A549 (cell line): ENCODE results near the gene ZG16. TPM values are rescaled to one million over a fixed set of nuclear protein-coding genes. Genes with fewer than 3 reads are reported as not detected.
"Not testable (repeated sequence)": the region's sequence is repeated elsewhere in the genome, so short reads cannot be mapped to it uniquely, and the experiment has no call there.

ENCODE experiments used
- ATAC-seq, 2 experiments: fragments of 200-7000 bp in 1 of 2; fragments of >200 bp in 1 of 2; cut with Nextera tagmentation in 1 of 2; cut with Tn5 transposase in 1 of 2; 3 replicates each; pipeline versions ENCODE4 v1.8.0 to v1.9.1; 2018 to 2020; ENCODE audit warnings: mild to moderate bottlenecking in 1 of 2, moderate library complexity in 1 of 2
- CTCF ChIA-PET: fragments of 300-600 bp; sonication (Branson Sonifier 250); formaldehyde crosslinking; extraction: SDS; loops from one replicate; lab custom pipeline; 2021; ENCODE audit warnings: antibody characterized with exemption, inconsistent platforms; lab: Yijun Ruan, JAX
- POLR2A ChIA-PET: fragments of 350-600 bp; formaldehyde crosslinking; extraction: SDS; loops from one replicate; lab custom pipeline; 2021; ENCODE audit warnings: antibody characterized with exemption, inconsistent platforms; lab: Yijun Ruan, JAX
- DNase-seq, 2 experiments: peaks; one replicate each; pipeline versions ENCODE4 v3.0.0 to v3.0.0-alpha.2; 2011 to 2016; ENCODE audit warnings: low read depth in 1 of 2, low spot score in 1 of 2
- FAIRE-seq: peaks from 2 replicates; lab custom pipeline; 2011; peaks lifted over from hg19 to GRCh38; lab: Jason Lieb, UNC
- H3K27ac ChIP-seq, 2 experiments: fragments of >200 bp; sonication (Bioruptor Twin); formaldehyde crosslinking; 3 replicates each; pipeline ENCODE4 v1.5.1; 2016 to 2017
- H3K4me1 ChIP-seq: fragments of >200 bp; sonication (Bioruptor Twin); formaldehyde crosslinking; 3 replicates; pipeline ENCODE4 v1.6.1; 2016
- H3K4me2 ChIP-seq: fragments of >200 bp; sonication (Bioruptor Twin); formaldehyde crosslinking; 3 replicates; pipeline ENCODE4 v1.6.1; 2016
- H3K4me3 ChIP-seq: fragments of >200 bp; sonication (Bioruptor Twin); formaldehyde crosslinking; 3 replicates; pipeline ENCODE4 v1.5.1; 2016
- H3K9me3 ChIP-seq: fragments of >200 bp; sonication (Bioruptor Twin); formaldehyde crosslinking; 3 replicates; pipeline ENCODE4 v1.6.1; 2016
- CBX8 ChIP-seq: fragments of 200-600 bp; sonication (generic); IDR thresholded peaks from 2 replicates; pipeline ENCODE4 v1.6.1; 2016
- CHD2 ChIP-seq: fragments of 150-350 bp; IDR thresholded peaks from 2 replicates; pipeline ENCODE4 v1.6.1; 2014; ENCODE audit warnings: low read length; ENCODE audit not compliant: partially characterized antibody
- CHD4 ChIP-seq: fragments of 200-600 bp; sonication (generic); IDR thresholded peaks from 2 replicates; pipeline ENCODE4 v1.6.1; 2016; ENCODE audit warnings: antibody characterized with exemption, mild to moderate bottlenecking, borderline replicate concordance
- EHMT2 ChIP-seq: fragments of 200-600 bp; sonication (generic); IDR thresholded peaks from 2 replicates; pipeline ENCODE4 v1.6.1; 2016; ENCODE audit warnings: antibody characterized with exemption, low read depth, mild to moderate bottlenecking, moderate library complexity
- FOXS1 ChIP-seq: fragments of 250-450 bp; sonication (Bioruptor Pico); IDR thresholded peaks from 2 replicates; pipeline ENCODE4 v1.5.0; 2020; ENCODE audit warnings: mild to moderate bottlenecking, moderate library complexity
- HDAC2 ChIP-seq: fragments of 200-600 bp; sonication (generic); IDR thresholded peaks from 2 replicates; pipeline ENCODE4 v1.6.1; 2016
- HEYL ChIP-seq: fragments of 250-450 bp; sonication (Bioruptor Pico); IDR thresholded peaks from 2 replicates; pipeline ENCODE4 v1.8.0; 2021; ENCODE audit warnings: mild to moderate bottlenecking, moderate library complexity
- HOXB13 ChIP-seq: fragments of 250-450 bp; sonication (Bioruptor Pico); IDR thresholded peaks from 2 replicates; pipeline ENCODE4 v1.5.0; 2020; ENCODE audit warnings: low read depth, mild to moderate bottlenecking, moderate library complexity
- JUN ChIP-seq, 2 experiments: fragments of >200 bp; sonication (Bioruptor Twin); formaldehyde crosslinking; IDR thresholded peaks; 2 replicates in 1 of 2; 3 replicates in 1 of 2; pipeline ENCODE4 v1.6.1; 2016 to 2017
- MYC ChIP-seq: IDR thresholded peaks from 2 replicates; pipeline ENCODE4 v1.6.1; 2012; ENCODE audit warnings: mild to moderate bottlenecking, inconsistent platforms, low read length, improper control_type of control experiment, borderline replicate concordance
- NPAS2 ChIP-seq: fragments of 250-450 bp; sonication (Bioruptor Pico); IDR thresholded peaks from 2 replicates; pipeline ENCODE4 v1.8.0; 2022; ENCODE audit warnings: mild to moderate bottlenecking, moderate library complexity, borderline replicate concordance
- NR3C1 ChIP-seq: fragments of >200 bp; sonication (Bioruptor Twin); formaldehyde crosslinking; IDR thresholded peaks from 3 replicates; pipeline ENCODE4 v1.6.1; 2017
- PBX3 ChIP-seq: IDR thresholded peaks from 2 replicates; pipeline ENCODE4 v1.6.1; 2012
- POLR2A ChIP-seq: IDR thresholded peaks from 2 replicates; pipeline ENCODE4 v1.6.1; 2012; ENCODE audit warnings: mild to moderate bottlenecking, low read length
- RARB ChIP-seq: fragments of 250-450 bp; sonication (Bioruptor Pico); IDR thresholded peaks from 2 replicates; pipeline ENCODE4 v1.8.0; 2021; ENCODE audit warnings: mild to moderate bottlenecking, moderate library complexity
- SREBF2 ChIP-seq: fragments of 450-650 bp; IDR thresholded peaks from 2 replicates; pipeline ENCODE4 v1.6.1; 2014; ENCODE audit warnings: mild to moderate bottlenecking, moderate library complexity
- TP53 ChIP-seq: fragments of 250-450 bp; sonication (Bioruptor Pico); IDR thresholded peaks from 2 replicates; pipeline ENCODE4 v1.5.0; 2021; ENCODE audit warnings: mild to moderate bottlenecking, moderate library complexity
- ZC3H11A ChIP-seq: fragments of 450-650 bp; IDR thresholded peaks from 2 replicates; pipeline ENCODE4 v1.6.1; 2014; ENCODE audit warnings: antibody characterized with exemption, mild to moderate bottlenecking
- ZNF302 ChIP-seq: fragments of 250-450 bp; sonication (Bioruptor Pico); IDR thresholded peaks from 2 replicates; pipeline ENCODE4 v1.9.0; 2021; ENCODE audit warnings: inconsistent platforms, mild to moderate bottlenecking, moderate library complexity
- whole genome bisulfite sequencing: methylation state at CpG from one replicate; pipeline ENCODE4 v1.1.6; 2017; ENCODE audit errors: missing lambda C conversion rate; 5-methylcytosine and 5-hydroxymethylcytosine counted together
- polyA plus RNA-seq, 4 experiments: library from polyadenylated mRNA; depleted of rRNA in 3 of 4; stranded (reverse); fragments of >200 nt; fragmentation: RNase III in 1 of 4; extraction: RNeasy Plus Mini Kit Qiagen cat#74134 plus additional on column Dnase treatment in 1 of 4; gene quantifications; 2 replicates in 3 of 4; 3 replicates in 1 of 4; pipeline ENCODE4 v1.2.3, GENCODE V29; 2011 to 2017
- TF ChIP-seq, protein P1 (sequence below): fragments of >200 bp; sonication (Bioruptor Twin); formaldehyde crosslinking; IDR thresholded peaks from 3 replicates; pipeline ENCODE4 v1.6.1; 2016
- TF ChIP-seq, protein P2 (sequence below): IDR thresholded peaks from 2 replicates; pipeline ENCODE4 v1.6.1; 2012; ENCODE audit warnings: low read depth, borderline replicate concordance

ZG16 gene
- polyA plus RNA-seq, 2 of the 4 experiments (the other 2 are of a cell fraction), result not detected

- TF ChIP-seq, protein P1, sequence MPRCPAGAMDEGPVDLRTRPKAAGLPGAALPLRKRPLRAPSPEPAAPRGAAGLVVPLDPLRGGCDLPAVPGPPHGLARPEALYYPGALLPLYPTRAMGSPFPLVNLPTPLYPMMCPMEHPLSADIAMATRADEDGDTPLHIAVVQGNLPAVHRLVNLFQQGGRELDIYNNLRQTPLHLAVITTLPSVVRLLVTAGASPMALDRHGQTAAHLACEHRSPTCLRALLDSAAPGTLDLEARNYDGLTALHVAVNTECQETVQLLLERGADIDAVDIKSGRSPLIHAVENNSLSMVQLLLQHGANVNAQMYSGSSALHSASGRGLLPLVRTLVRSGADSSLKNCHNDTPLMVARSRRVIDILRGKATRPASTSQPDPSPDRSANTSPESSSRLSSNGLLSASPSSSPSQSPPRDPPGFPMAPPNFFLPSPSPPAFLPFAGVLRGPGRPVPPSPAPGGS, result no peak
These were observed 47.4 kb upstream of the ZG16 start (continued) for GRCh38 chr16:29730649-29731048.

- not testable (repeated sequence) for H3K4me2 ChIP-seq, H3K4me3 ChIP-seq, DNase-seq, H3K4me1 ChIP-seq, ATAC-seq, FAIRE-seq, H3K9me3 ChIP-seq, H3K27ac ChIP-seq
- ChIA-PET POLR2A (interaction anchor here (0.5 kb wide), 1 partner anchor 29 kb away, joined by 4 read pairs; no protein-coding TSS in a partner anchor), CTCF (interaction anchor here (0.6 to 2.6 kb wide), 8 partner anchors 10 to 75 kb away, joined by 3 to 8 read pairs (median 4); partner anchors contain the start of gene KIF22)
- WGBS, result 67% methylated on average over 13 of the region's 13 CpGs
These were observed 46.1 kb upstream of the ZG16 start for GRCh38 chr16:29731768-29732601.

DNA sequence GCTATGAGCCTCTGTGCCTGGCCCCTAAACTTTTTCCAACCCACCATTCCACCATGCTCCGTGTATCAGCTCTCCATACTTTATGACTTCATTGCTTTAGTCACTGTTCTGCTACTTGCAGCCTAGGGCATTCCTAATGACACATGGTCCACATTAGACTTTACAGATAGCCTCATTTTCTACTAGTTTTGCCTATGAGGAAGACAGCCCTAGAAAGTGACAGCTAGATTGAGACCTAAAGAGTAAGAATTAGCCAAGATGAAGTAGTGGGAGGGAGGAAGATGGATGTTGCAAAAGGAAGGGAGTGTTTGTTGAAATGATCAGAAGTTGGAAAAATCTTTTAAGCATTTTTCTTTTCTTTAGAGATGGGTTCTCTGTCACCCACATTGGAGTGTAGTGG, 43.3 kb upstream of the ZG16 start:
- Histone ChIP-seq H3K9me3 (no peaks in the 10 kb centered on the region), H3K4me1 (no peaks in the 10 kb centered on the region), H3K27ac (no peak overlapping the region), H3K4me3 (no peak overlapping the region), H3K4me2 (no peak overlapping the region)
- CTCF ChIA-PET, result interaction anchor here (0.6 to 2.6 kb wide), 5 partner anchors 34 to 378 kb away, joined by 3 to 6 read pairs (median 4); partner anchors contain the start of gene KIF22
- 11% methylated on average over 1 of the region's 1 CpG for WGBS
- no peak for TF ChIP-seq MYC
- DNase-seq (no peak), FAIRE-seq (no peak), ATAC-seq (no peak)
- POLR2A ChIA-PET, result no interaction called here

DNA sequence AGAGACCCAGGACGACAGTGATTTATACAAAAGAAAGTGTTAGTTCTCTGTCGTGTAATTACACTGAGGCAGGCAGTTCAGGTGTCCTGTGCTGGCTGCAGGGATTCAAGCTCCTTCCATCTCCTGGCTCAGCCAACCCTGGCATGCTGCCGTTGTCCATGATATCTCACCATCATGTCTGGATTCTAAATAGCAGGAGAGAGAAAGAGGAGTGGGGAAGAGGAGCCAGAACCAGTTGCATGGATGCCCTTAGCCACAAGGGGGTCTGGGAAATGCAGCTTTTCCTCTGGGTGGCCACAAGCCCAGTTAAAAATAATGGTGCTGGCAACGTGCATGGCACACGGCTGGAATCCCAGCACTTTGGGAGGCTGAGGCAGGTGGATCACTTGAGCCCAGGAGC, 41.9 kb upstream of the ZG16 start:
- Histone ChIP-seq H3K9me3 (no peaks in the 10 kb centered on the region), H3K4me2 (no peak overlapping the region), H3K4me3 (no peak overlapping the region), H3K4me1 (no peaks in the 10 kb centered on the region), H3K27ac (no peak overlapping the region)
- ChIA-PET CTCF (interaction anchor here (0.6 to 1.7 kb wide), 7 partner anchors 9 to 125 kb away, joined by 3 to 6 read pairs (median 3); no protein-coding TSS in a partner anchor), POLR2A (no interaction called here)
- ATAC-seq, result peak; percentile 74 to 77; a peak in 4 of 6 replicates
- peak; percentile 16 to 25 for DNase-seq
- FAIRE-seq, result no peak
- WGBS, result 19% methylated on average over 5 of the region's 5 CpGs
- TF ChIP-seq HEYL (no peak), HOXB13 (no peak), CHD4 (no peak), EHMT2 (no peak)

- ATAC-seq (no peak), DNase-seq (no peak), FAIRE-seq (no peak)
- CTCF ChIA-PET, result interaction anchor here (0.7 to 1.7 kb wide), 4 partner anchors 10 to 36 kb away, joined by 3 to 6 read pairs (median 3); no protein-coding TSS in a partner anchor
- Histone ChIP-seq H3K4me1 (no peaks in the 10 kb centered on the region), H3K4me3 (no peak overlapping the region), H3K9me3 (no peaks in the 10 kb centered on the region), H3K27ac (no peak overlapping the region), H3K4me2 (no peak overlapping the region)
- TF ChIP-seq POLR2A, result no peak
- no peak for TF ChIP-seq NPAS2 (CRISPR knock-in tag)
- TF ChIP-seq, protein P2, sequence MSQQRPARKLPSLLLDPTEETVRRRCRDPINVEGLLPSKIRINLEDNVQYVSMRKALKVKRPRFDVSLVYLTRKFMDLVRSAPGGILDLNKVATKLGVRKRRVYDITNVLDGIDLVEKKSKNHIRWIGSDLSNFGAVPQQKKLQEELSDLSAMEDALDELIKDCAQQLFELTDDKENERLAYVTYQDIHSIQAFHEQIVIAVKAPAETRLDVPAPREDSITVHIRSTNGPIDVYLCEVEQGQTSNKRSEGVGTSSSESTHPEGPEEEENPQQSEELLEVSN, result no peak
- 69% methylated on average over 6 of the region's 6 CpGs for WGBS
- POLR2A ChIA-PET, result no interaction called here
These were observed 41.3 kb upstream of the ZG16 start for GRCh38 chr16:29736764-29737163.

GRCh38 chr16:29737713-29738112, 40.3 kb upstream of the ZG16 start:
- POLR2A ChIA-PET, result no interaction called here
- ATAC-seq, result 0 out of 6 replicates have a peak, but pooled peaks of 1 of the 2 experiments have one; percentile 39
- no peak for FAIRE-seq
- Histone ChIP-seq H3K4me2 (no peak overlapping the region), H3K9me3 (no peaks in the 10 kb centered on the region), H3K4me1 (no peaks in the 10 kb centered on the region), H3K27ac (no peak overlapping the region), H3K4me3 (no peak overlapping the region)
- DNase-seq, result no peak
- 53% methylated on average over 5 of the region's 5 CpGs for WGBS
- CTCF ChIA-PET, result interaction anchor here (0.9 to 1.7 kb wide), 2 partner anchors 17 to 26 kb away, joined by 3 read pairs; no protein-coding TSS in a partner anchor
- no peak for TF ChIP-seq ZC3H11A
- no peak for TF ChIP-seq ZNF302 (CRISPR knock-in tag)
- TF ChIP-seq, protein P2, result no peak
- TF ChIP-seq HDAC2, result no peak
- no peak for TF ChIP-seq HEYL
- TF ChIP-seq SREBF2, result no peak
- no peak for TF ChIP-seq NR3C1
- no peak for TF ChIP-seq TP53 (CRISPR knock-in tag)
- no peak for TF ChIP-seq FOXS1 (CRISPR knock-in tag)
- no peak for TF ChIP-seq JUN (IDR thresholded peaks at IDR 0.05)
- no peak for TF ChIP-seq RARB
- no peak for TF ChIP-seq PBX3
- no peak for TF ChIP-seq CBX8
- TF ChIP-seq CHD2, result no peak
